ENCODE data around the gene ZNF469.
A peak's percentile ranks its signal among the peaks of the same experiment; 100 is the strongest.
"Not testable (repeated sequence)": the region's sequence is repeated elsewhere in the genome, so short reads cannot be mapped to it uniquely, and the experiment has no call there.

The ZNF469 gene

DNA sequence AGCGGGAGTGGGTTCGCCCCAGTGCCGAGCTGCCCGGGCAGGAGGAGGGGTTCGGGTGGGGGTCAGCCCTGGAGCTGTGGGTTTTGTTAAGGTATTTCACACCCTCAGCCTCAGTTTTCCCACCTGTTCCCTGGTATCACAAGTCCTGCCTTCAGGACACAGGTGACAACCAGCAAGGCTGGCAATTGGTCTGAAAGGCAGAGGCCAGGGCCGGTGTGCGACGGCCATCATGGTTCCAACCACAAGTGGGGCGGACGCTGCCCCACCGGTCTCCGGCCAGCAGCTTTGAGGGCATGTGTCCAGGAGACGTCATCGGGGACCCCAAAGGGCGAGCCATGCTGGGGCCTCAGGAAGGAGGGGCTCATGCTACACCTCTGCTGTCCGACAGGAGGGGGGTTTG is 10.8 kb downstream of the ZNF469 start:
- no peak for DNase-seq

DNA sequence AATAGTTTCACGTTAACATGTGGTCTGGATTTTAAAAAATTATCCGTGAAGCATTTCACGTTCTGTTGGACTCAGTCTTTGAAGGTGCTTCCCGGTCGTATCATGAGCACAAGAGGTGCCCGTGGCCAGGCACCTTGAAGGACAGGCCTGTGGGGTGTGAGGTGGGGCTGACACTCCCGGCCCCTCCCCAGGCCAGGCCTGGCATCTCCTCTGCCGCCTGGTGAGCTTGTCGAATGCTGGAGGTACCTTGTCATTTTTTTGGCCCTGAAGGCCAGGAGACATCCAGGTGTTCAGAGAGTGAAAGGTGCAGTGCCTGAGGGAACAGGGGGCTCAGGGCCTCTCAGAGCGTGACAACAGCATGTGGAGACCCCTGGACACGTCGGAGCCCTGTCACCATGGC is 11.7 kb downstream of the ZNF469 start:
- DNase-seq, result no peak

DNA sequence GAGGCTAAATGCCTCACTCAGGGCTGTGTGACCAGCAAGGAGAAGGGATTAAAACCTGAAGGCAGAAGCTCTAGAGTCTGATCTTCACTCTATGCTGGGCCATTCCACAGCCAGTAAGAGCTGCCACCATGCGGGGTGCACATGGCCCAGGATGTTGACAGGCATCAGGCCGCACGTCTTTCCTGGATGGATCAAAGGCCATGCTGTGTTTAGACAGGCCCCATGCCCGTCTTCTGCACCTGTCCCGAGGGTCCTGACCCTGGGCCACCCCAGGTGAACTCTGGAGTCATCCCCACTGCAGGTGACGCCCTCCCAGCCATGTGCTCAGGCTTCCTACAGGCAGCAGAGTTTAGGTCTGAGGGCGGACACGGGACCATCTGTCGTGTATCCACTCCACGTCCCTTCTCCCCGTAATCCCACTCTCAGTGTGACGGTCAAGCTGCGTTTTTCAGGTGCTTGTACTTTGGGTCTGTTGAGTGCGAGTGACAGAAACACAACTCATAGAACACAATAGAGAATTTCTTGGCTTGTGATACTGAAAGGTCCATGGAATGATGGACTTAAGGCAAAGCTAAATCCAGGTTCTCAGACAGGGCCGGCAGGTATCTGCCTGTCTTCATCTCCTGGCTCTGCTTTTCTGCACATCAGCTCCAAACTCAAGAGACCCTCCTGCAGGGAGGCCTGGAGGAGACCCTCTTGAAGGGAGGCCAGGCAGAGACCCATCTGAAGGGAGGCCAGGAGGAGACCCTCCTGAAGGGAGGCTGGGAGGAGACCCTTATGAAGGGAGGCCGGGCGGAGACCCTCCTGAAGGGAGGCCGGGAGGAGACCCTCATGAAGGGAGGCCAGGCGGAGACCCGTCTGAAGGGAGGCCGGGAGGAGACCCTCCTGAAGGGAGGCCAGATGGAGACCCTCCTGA is 13.2 kb downstream of the ZNF469 start:
- DNase-seq, result no peak

DNA sequence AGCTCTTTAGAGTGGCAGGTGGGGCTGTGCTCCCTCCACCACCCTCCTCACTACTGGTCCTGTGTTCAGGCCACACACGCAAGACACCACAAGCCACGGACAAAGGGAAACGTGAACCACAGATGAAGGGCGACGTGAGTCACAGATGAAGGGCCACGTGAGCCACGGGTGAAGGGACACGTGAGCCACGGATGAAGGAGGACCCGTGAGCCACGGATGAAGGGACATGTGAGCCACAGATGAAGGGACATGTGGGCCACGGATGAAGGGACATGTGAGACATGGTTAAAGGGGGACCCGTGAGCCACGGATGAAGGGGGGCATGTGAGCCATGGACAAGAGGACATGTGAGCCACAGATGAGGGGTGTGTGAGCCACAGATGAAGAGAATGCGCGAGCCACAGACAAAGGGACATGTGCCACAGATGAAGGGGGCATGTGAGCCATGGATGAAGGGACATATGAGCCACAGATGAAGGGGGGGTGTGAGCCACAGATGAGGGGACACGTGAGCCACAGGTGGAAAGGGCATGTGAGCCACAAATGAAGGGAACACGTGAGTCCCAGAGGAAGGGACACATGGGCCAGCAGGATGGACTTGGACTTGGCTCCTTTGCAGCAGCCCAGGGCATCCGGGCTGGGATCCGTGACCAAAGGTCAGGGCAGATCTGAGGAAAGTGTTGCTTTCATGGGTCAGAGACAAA is 15.6 kb downstream of the ZNF469 start:
- DNase-seq, result no peak

DNA sequence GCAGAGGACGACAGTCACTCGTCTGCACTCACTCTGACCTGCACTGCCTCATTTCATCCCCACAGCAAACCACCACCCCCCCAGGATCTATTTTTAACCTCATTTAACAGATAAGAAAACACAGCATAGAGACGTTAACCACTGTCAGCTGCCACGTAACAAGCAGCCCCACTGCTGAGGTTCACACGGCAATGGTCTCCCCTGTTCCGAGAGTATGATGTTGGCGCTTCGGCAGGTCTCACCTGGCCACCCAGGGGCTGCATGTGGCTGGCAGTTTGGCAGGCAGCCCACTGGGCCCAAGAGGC is 16.1 kb downstream of the ZNF469 start:
- no peak for DNase-seq

DNA sequence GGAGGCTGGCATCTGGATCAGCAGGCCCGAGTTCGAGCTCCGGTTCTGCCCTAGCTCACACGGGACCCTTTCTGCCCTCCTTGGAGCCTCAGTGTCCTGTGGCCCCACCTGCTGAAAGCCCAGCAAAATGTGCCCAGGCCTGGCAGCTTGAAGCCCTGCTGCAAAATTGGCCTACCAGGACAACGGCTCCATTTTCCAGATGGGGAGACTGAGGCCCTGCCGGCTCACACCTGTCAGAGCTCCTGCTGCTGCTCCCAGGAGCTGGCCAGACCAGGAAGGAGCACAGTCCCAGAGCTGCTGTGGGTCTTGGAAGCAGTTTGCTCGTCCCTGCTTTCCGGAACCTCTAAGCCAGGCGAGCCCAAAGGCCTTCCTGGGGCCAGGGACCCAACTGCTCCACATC is 17.4 kb downstream of the ZNF469 start:
- no peak for DNase-seq

DNA sequence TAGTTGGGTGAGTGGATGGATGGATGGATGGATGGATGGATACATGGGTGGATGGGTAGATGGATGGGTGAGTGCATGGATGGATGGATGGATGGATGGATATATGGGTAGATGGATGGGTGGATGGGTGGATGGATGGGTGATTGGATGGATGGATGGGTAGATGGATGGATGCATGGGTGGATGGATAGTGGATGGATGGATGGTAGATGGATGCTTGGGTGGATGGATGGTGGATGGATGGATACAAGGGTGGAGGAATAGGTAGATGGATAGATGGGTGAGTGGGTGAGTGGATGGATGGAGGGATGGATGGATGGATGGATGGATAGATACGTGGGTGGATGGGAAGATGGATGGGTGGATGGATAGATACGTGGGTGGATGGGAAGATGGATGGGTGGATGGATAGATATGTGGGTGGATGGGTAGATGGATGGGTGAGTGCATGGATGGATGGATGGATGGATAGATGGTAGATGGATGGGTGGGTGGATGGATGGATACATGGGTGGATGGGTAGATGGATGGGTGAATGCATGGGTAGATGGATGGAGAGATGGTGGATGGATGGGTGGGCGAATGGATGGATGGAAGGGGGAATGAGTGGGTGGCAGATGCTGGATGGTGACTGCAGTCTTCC is 19.0 kb downstream of the ZNF469 start:
- no peak for DNase-seq

DNA sequence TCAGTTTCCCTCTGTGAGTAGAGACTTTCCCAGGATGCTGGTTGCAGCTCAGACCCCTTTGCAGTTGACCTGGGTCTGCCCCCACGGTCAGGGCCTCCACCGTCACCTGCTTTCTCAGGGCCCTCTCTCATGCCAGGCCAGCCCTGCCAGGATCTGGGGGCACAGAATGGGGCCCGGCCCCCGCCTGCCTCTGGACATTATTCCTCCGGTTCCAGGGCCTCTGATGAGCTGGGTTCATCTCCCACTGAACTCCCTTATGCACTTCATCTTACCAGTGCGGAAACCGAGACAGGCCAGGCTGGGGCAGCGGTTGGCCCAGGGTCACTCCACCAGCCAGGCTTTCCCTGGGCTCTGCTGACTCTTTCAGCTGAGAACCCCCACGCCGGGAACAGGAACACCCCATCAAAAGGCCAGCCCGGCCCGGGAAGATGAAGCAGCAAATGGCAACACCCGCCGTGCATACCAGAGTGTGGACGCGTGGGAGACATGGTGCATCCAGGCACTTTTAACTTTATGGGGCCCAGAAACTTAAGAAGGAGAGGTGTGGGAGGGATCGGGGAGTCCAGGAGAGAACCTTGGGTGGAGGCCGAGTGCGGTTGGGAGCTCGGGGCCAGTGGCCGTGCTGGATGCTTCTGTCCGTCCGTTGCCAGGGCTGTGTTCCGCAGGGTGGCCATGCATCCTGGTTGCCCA is 19.9 kb downstream of the ZNF469 start:
- no peak for DNase-seq

DNA sequence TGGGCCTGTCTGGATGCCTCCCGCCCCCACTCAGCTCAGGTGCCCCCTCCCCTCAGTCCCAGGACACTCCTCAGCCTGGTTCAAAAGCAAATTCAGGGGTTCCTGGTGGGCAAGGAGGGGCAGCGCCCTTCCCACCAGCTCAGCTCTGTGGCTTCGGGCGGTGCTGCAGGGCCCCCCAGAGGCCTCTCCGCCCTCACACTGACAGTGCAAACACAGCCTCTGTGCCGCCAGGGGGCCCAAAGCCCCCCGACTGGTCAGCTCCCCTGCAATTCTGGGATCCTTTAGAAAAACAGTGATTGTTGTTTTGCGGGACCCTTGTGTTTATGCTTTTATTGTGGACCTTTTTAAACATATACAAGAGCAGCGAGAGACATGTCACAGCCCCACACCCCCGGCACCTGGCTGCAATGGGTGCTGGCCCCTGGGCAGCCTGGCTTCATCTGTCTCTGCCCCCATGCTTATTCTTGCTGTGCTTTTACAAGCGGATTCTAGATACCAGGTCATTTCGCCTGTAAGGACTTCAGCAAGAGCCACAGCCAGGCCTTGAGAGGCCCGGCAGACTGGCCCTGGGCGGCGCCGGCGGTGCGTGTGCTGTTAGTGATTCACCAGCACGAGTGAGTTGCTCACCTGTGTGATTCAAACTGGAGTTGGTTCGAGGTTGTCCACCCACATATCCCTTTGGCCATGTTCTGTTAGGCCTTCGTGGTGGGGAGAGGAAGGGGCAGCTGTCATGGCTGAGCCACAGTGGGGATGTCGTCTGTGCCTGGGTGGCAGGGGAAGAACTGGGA is 21.2 kb downstream of the ZNF469 start:
- no peak for DNase-seq

DNA sequence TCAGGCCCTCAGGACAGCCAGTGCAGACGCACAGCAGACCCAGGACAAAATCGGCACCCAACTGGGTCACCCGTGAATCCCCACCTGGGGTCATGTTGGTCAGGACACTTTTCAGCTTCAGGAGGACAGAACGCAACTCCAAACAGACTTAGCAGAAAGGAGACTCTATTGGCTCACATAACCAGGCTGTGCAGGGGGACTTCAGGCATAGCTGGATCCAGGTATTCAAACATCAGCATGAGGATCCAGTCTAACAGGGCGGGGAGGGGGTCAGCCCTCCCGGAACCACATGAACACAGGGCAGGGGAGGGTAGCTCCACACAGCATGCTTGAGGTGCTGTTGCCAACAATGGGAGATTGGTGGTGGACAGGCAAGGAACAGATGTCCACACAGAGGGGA is 22.0 kb downstream of the ZNF469 start:
- DNase-seq, result no peak

DNA sequence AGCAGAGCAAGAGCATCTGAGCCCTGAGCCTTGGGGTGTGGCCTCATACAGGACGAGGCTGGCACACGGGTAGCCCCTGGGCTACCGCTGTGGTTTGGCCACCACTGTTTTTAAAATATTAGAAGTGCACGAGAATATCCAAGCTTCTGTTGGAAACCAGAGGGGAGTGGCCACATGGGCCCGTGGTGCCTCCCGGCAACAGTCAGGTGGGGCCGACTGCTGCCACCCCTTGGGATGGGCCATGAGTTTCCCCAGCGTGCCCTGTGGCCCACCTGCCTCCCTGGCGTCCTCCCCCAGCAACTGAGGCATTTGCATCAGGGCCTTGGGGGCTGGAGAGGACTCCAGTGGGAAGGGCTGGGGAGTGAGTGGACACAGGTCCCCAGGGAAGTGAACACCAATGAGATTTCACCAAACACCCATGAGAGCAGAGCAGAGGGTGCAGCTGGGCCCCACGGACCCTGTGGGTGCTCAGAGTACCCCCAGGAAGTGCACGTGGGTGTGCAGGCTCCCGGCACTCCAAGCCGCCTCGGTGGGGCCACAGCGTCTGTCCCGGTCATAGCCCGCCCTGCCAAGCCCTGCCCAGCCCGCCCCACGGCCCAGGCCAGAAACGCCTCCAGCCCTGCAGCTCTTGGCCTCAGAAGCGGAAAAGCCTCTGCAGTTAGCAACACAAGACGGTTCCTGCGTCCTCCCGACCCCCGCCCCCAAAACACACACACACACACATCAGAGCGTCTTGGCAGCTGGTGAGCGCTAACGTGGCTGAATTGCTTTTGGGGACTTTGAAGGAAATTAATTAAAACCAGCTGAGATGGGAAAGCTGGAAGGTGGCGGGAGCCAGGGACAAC is 22.7 kb downstream of the ZNF469 start:
- peak; percentile 71 for DNase-seq

DNA sequence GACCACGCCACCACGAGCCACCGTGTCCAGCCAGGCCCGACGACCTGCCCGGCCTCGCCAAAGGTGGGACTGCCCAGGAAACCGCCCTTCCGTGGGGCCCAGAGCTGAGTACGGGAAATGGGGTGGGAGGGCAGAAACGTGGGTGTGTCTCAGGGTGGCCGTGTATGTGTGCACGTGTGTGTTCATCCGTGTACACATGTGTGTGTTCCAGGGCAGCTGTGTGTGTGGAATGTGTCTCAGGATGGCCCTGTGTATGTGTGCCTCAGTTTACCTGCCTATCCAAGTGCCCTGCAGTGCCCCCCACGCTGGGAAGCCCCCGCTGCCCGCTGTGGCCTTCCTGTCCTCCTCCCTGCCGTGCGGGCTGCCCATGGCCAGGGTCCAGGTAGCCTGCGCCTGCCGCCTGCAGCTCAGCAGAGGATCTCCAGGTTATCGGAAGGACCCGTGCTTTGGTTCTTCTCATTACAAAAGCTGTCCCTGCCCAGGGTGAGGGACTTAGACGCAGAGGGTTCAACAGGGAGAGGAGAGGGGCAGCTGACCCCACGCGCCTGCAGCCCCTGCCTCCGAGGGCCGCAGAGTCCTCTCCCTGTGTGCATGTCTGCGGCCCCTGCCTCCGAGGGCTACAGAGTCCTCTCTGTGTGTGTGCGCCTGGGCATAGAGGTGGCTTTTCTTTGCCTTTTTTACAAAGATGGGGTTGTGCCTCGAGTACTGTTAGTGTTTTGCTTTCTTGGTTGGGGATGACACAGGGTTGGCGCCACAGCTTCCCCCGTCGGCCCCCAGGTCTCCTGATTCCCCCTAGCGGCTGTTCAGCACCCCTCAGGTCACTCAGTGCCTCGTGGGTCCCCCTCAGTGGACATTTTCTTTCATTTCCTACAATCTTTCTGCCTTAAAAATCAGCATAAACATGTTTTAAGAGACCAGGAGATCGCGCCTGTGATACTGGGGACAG is 23.6 kb downstream of the ZNF469 start:
- no peak for DNase-seq

DNA sequence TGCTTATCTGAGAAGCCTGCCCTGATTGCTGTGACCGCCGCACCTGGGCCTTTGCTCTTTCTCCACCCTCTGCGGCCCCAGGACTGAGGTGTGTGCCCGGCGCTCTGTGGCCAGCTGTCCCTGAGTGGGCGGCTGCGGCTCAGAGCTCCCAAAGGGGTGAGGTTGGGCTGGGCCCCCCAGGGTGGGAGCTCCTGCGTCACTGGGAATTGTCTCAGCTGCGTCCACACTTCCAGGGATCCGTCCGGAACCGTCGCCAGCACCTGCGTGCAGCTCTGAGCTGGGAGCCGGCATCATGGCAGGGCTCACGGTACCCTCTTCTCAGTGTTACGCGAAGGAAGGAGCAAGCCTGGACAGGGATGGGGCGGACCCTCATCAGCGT is 24.3 kb downstream of the ZNF469 start:
- DNase-seq, result no peak

DNA sequence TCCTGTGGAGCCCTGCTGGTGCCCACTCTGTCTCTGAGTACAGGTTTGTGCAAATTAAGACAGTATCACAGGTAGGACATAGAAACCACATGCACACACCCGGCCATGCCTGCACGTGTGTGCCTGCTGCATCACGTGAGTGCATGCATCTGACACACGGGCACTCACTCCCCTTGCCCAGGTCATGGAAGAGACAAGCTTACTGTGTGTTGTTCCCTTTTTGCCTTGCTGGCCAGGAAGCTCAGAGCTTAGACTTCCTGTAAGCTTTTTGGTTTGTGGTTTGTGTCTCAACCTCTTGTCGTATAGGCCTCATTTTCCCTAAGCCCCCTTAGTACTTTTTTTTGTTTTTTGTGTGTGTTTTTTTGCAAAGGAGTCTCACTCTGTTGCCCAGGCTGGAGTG is 25.0 kb downstream of the ZNF469 start:
- DNase-seq, result no peak

DNA sequence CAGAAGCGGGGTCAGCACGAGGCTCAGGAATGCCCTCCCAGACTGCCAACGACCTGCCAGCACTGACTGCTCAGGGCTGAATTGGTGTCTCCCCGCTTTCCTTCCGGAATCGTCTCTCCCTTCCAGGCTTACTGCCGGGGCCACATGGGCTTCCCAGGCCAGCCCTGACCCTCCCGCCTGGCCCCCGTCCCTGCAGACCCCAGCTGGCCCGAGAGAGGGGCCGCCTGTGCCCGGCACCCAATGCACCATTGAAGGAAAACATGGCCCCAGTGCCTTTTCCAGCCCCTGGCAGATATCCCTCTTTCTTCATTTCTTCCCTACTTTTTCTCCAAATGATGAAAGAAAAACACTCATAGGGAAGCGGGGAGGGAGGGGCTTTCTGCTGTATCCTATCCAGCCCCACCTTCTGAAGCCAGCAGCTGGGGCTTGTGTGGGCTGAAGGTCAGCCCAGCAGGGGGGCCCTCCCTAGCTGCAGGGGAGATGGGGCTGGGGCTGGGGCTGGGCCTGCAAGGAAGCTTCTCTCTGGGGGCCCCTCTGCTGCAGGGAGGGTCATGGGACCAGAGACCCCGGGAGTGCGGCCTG is 25.9 kb downstream of the ZNF469 start:
- DNase-seq, result no peak

DNA sequence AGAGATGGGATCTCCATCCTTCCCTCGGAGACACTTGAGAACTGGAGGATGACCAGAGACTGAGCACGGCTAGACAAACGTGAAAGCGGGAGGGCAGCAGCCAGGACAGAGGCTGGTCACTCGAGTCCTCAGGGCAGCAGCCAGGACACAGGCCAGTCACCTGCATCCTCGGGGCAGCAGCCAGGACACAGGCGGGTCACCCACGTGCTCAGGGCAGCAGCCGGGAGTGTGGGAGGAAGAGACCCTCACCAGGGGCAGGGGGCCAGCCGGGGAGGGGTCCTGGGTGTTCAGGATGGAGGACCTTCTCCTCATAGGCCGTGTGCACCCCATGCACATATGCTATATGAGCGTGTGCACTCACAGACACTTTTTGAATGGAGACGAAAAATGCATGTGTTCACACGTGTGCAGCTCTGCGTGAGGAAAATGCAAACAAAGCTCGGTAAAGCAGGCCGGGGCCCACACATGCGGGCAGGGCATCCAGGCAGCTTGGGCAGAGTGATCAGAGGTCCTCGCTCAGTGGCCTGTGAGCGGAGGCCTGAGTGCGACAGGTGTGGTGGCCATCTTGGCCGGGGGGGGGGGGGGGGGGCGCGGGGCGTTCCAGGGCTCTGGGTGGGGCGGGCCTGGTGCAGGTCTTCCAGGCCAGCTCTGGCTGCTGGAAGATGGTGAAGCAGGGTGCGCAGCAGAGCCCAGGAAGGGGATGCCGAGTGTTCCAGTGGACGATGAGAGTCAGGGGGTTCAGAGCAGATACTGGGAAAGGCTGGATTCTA is 26.7 kb downstream of the ZNF469 start:
- no peak for DNase-seq

DNA sequence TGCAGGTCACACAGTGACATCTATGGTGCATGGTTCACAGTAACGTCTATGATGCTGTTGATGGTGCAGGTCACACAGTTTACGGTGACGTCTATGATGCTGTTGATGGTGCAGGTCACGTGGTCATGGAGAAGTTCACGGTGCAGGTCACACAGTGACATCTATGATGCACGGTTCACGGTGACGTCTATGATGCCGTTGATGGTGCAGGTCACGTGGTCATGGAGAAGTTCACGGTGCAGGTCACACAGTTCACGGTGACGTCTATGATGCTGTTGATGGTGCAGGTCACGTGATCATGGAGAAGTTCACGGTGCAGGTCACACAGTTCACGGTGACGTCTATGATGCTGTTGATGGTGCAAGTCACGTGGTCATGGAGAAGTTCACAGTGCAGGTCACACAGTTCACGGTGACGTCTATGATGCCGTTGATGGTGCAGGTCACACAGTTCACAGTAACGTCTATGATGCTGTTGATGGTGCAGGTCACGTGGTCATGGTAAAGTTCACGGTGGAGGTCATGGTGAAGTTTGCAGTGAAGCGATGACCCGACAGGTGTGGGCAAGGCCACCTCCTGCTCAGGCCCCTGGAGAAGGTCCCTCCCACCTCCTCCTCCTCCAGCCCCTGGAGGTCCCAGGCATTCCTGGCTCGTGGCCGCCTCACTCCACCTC is 27.7 kb downstream of the ZNF469 start:
- not testable (repeated sequence) for DNase-seq

DNA sequence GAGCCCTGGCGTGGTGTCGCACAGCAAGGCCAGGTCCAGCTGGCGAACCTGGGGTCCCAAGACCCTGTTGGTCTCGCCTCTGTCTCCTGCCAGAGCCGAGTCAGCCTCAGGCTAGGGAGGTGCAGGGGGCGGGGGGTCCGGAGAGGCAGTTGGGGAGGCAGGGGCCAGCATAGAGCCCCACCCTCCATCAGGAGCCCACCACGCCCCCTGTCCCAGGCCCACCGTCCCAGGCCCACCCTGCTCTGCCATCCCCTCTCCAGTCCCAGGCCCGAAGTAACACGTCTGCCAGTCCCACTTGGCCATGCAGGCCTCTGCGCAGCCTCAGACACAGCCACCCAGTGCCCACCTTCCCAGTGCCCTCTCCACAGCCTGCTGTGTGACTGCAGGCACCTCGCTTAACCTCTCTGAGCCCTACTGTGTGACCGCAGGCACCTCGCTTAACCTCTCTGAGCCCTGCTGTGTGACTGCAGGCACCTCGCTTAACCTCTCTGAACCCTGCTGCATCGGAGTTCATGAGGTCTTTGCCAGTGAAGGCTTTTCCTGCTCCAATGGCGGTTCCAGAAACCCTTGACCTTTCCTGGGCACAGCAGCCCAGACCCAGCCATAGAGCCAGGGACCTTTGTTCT is 29.3 kb downstream of the ZNF469 start:
- no peak for DNase-seq

All from fibroblast of skin of back (primary cell).